ENCODE results near the gene C2CD2.

C2CD2 gene

DNA sequence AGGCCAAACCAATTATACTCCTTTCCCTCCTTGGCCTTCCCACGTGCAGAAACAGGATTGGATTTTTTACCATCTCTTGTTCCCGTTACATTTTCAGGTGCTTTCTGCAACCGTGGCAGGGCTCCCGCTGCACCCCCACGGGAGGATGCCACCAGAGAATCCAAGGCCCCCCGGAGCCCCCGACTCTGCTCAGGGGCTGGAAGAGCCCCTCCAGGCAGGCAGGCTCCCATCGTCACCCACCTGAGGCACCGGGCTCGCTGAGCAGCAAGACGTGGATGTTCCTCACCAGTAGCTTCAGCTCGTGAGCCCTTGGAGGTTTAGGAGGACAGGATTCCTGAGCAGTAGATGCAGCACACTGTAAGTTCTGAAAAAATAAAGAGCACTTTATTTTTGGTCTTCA, 39.5 kb downstream of the C2CD2 start:
- DNase-seq (ENCODE audit: low spot score) = no peak

- DNase-seq (ENCODE audit: low spot score) = no peak
Observed at GRCh38 chr21:41913230-41913629, 40.6 kb downstream of the C2CD2 start.

- no peak for DNase-seq (ENCODE audit: low spot score)
Observed at GRCh38 chr21:41908829-41909228, 45.0 kb downstream of the C2CD2 start.

DNA sequence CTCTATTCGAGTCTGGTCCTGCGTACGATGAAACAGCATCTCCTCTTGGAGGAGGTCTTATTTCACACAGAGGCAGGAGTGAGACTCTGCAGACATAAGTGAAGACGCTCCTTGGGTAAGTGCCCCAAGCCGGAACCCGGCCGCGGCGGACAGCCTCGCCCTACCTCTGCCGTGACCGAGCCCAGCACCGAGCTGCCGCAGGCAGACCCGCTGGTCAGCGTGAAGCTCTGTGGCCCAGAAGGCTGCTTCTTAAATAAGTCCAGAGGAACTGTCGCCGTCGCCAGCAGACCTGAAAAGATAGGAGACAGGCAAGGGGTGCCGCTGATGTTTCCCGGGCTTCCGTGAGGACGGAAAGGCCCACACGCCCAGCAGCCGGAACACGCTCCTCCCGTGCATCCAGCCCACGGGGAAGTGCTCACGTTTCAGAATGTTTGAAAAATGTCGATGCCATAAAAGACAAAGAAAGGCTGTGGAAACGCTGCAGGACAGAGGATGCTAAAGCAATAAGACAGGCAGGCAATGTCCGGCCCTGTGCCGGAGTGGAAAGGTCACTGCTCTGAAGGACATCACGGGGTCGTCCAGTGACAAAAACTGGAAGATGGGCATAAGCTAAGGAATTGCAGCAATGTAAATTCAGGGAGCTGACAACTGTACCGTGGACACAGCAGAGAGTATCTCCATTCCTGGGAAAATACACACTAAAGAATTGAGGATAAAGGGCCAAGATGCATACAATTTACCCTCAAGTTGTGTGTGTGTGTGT, 46.1 kb downstream of the C2CD2 start:
- no peak for DNase-seq (ENCODE audit: low spot score)

GRCh38 chr21:41906770-41907169, 47.0 kb downstream of the C2CD2 start:
- no peak for DNase-seq (ENCODE audit: low spot score)

GRCh38 chr21:41903559-41904351, 50.1 kb downstream of the C2CD2 start:
- DNase-seq (ENCODE audit: low spot score) = no peak

GRCh38 chr21:41902946-41903345, 50.9 kb downstream of the C2CD2 start:
- no peak for DNase-seq (ENCODE audit: low spot score)

- no peak for DNase-seq (ENCODE audit: low spot score)
Observed at GRCh38 chr21:41901782-41902181, 52.0 kb downstream of the C2CD2 start.

DNA sequence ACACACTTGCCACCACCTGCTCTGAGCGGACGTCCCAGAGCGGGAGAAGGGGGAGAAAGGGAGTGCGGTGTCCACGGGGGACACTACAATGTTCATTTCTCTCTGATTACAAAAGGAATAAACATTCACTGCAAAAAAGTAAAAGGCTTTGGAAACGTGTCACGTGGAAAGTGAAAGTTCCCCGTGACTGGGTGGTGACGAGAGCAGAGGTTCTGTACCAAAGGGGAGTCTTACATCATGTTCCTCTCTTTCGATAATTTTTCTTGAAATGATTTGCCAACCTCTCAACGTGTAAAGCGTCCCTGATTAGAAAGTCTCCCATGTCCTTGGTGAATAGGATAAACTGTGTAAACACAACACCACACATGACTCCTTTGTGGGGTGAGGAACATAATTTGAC, 52.7 kb downstream of the C2CD2 start:
- DNase-seq (ENCODE audit: low spot score) = no peak

GRCh38 chr21:41900401-41900800, 53.4 kb downstream of the C2CD2 start:
- no peak for DNase-seq (ENCODE audit: low spot score)

- DNase-seq (ENCODE audit: low spot score) = no peak
Observed at GRCh38 chr21:41899426-41900202, 54.2 kb downstream of the C2CD2 start.

DNA sequence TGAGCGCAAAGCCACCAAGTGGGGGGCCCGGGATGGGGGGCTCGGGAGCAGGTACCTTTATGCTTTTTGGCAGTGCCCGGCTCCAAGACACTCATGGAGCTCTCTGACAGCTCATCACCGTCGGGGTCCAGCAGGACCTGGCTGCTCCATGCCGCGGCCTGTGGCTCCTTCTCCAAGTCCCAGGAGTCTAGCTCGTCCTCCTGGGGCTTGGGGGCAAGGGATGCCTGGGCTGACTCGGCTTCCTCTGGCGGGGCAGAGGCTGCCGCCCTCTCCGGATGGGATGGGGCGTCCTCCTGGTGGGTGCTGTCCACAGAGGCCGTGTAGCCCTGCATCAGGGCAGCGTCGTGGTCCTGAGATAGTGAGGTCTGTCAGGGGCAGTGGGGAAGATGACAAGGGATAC, 54.8 kb downstream of the C2CD2 start:
- DNase-seq (ENCODE audit: low spot score) = no peak

DNA sequence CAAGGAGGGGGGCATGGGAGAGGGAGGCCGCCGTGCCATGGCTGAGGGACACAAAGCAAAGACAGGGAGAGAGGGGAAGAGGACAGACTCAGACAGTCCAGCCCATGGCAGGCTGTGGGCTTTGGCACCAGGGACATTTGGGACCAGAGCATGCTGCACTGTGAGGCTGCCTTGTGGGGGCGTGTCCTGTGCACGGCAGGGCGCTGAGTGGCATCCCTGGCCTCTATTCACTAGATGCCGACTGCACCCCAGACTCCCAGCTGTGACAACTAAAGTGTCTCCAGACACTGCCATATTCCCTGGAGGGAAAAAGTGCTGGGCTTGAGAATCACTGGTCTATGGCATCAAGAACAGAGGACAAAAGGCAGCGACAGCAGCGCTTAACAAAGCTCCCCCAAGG, 56.1 kb downstream of the C2CD2 start:
- DNase-seq (ENCODE audit: low spot score) = no peak

DNA sequence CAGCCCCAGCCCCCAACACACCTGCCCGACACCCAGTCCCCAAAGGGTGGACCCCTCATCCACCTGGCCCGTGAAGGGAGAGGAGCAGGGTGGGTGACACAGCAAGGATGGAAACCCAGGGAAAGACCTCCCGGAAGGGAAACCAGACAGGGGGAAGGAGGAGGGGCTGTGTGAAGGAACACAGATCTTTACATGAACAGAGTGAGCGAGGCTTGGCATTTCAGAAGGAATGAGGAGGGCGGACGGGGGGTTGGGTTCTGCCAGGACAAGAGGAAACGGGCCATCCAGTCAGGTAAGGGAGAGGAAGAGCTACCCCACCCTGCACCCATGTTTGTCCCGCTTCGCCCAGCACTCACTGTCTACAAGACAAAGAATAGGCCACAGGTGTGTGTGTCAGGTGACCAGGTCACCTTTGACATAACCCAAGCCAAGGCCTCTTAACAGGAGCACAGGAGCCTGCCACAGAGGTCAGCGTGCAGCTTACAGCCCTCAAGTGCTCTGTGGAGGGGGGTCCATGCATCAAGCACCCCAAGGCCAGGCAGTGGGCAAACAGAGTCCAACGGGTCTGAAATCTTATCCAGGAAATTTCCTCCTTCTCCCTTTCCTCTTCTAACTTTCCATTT, 56.7 kb downstream of the C2CD2 start:
- no peak for DNase-seq (ENCODE audit: low spot score)

- DNase-seq (ENCODE audit: low spot score) = no peak
Observed at GRCh38 chr21:41895643-41896493, 58.0 kb downstream of the C2CD2 start.

GRCh38 chr21:41894922-41895557, 58.8 kb downstream of the C2CD2 start:
- no peak for DNase-seq (ENCODE audit: low spot score)

DNA sequence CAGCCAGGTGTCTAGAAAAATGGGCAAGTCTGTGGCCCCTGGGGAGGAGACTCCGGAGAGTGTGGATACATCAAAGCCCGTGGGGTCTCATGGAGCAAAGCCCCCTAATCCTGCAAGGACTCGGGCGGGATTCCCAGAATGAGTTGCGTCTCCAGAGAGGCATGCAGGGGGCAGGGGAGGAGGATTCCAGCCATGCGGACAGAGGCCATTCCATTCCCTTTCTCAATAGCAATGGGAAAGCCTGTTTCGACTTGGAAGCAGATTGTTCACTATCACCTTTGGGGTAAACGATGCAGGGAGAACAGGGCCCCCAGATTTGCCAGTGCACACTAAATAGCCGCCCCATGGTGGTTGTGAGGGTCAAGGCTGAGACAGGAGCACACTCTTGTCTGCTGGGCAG, 59.3 kb downstream of the C2CD2 start:
- DNase-seq (ENCODE audit: low spot score) = no peak

DNA sequence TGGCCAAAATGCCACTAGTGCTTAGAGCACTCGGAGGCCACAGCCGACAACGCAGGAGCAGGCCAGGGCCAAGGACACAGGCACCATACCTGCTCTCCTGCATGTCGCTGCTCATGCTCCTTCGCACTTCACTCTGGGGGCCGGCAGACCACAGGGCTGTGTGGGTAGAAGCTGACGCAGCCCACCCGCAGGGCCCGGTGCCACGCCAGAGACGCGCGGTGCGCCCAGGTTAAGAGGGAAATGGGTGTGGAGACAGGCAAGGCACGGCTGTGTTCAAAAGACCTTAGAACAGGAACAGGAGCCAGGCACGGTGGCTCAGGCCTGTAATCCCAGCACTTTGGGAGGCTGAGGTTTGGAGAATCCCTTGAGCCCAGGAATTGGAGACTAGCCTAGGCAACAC, 61.1 kb downstream of the C2CD2 start:
- no peak for DNase-seq (ENCODE audit: low spot score)

DNA sequence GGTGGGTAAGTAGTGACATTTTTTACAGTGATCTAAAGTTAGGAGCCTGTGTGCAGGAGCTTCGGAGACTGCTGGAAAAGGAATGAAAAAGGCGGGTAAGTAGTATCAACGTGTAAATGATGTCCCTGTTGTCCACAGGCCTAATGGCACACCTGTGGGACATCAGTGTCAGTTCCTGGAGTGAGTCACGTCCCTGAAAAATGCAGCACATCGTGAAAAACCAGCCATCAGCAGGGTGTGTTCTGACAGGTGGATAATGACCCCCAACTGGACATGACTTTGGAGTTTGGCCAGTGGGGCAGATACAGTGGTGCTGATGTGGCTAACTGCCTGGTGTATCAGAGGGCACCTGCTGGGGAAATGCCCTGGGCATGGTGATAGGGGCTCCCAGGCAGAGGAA, 62.7 kb downstream of the C2CD2 start:
- no peak for DNase-seq (ENCODE audit: low spot score)

- DNase-seq (ENCODE audit: low spot score) = no peak
Observed at GRCh38 chr21:41890355-41890754, 63.5 kb downstream of the C2CD2 start.
